GM23248 (cell line): ENCODE measurements around the gene CCBE1. TPM values are rescaled to one million over a fixed set of nuclear protein-coding genes. Genes with fewer than 3 reads are reported as not detected.

Source experiments
- DNase-seq: peaks from one replicate; pipeline ENCODE4 v3.0.0-alpha.2; 2015
- H2AFZ ChIP-seq: fragments of 200-600 bp; sonication (generic); 2 replicates; pipeline ENCODE4 v1.6.1; 2016; ENCODE audit warnings: antibody characterized with exemption
- H3F3A ChIP-seq: fragments of 200-600 bp; sonication (generic); 2 replicates; pipeline ENCODE4 v1.6.1; 2016; ENCODE audit warnings: mild to moderate bottlenecking, antibody characterized with exemption, mixed run types; ENCODE audit not compliant: insufficient read depth
- H3K27ac ChIP-seq: fragments of 200-600 bp; sonication (generic); 2 replicates; pipeline ENCODE4 v1.5.1; 2016; ENCODE audit warnings: mild to moderate bottlenecking
- H3K27me3 ChIP-seq: fragments of 200-600 bp; sonication (generic); replicated peaks from 2 replicates; pipeline ENCODE4 v1.6.1; 2016; ENCODE audit warnings: mild to moderate bottlenecking; ENCODE audit not compliant: insufficient read depth
- H3K36me3 ChIP-seq: fragments of 200-600 bp; sonication (generic); 2 replicates; pipeline ENCODE4 v1.6.1; 2016; ENCODE audit warnings: low read depth, mild to moderate bottlenecking
- H3K4me1 ChIP-seq: fragments of 200-600 bp; sonication (generic); 2 replicates; pipeline ENCODE4 v1.6.1; 2016; ENCODE audit warnings: mild to moderate bottlenecking; ENCODE audit not compliant: insufficient read depth
- H3K4me2 ChIP-seq: fragments of 200-600 bp; sonication (generic); one replicate; pipeline ENCODE4 v1.6.1; 2016; ENCODE audit warnings: mild to moderate bottlenecking; ENCODE audit not compliant: unreplicated experiment
- H3K4me3 ChIP-seq: fragments of 200-600 bp; sonication (generic); 2 replicates; pipeline ENCODE4 v1.5.1; 2016; ENCODE audit warnings: mild to moderate bottlenecking
- H3K79me2 ChIP-seq: fragments of 200-600 bp; sonication (generic); 2 replicates; pipeline ENCODE4 v1.6.1; 2016; ENCODE audit warnings: mild to moderate bottlenecking; ENCODE audit not compliant: insufficient read depth
- H3K9ac ChIP-seq: fragments of 200-600 bp; sonication (generic); 2 replicates; pipeline ENCODE4 v1.6.1; 2016; ENCODE audit warnings: mild to moderate bottlenecking
- H3K9me2 ChIP-seq: fragments of 200-600 bp; sonication (generic); 2 replicates; pipeline ENCODE4 v1.6.1; 2016; ENCODE audit warnings: mixed run types, mild to moderate bottlenecking, moderate library complexity; ENCODE audit not compliant: insufficient read depth
- H3K9me3 ChIP-seq: fragments of 200-600 bp; sonication (generic); one replicate; pipeline ENCODE4 v1.6.1; 2017; ENCODE audit warnings: low read depth
- H4K20me1 ChIP-seq: fragments of 200-600 bp; sonication (generic); 2 replicates; pipeline ENCODE4 v1.6.0; 2016; ENCODE audit not compliant: insufficient read depth
- EZH2 ChIP-seq: fragments of 200-600 bp; sonication (generic); IDR thresholded peaks from 2 replicates; pipeline ENCODE4 v1.6.1; 2018; ENCODE audit warnings: antibody characterized with exemption, mild to moderate bottlenecking; ENCODE audit not compliant: insufficient read depth, poor library complexity, severe bottlenecking
- EZH2phosphoT487 ChIP-seq: fragments of 200-600 bp; sonication (generic); IDR thresholded peaks from 2 replicates; pipeline ENCODE4 v1.6.1; 2018; ENCODE audit warnings: antibody characterized with exemption, moderate library complexity, mild to moderate bottlenecking, low read depth; ENCODE audit not compliant: insufficient read depth
- WGBS, 2 experiments: methylation state at CpG; one replicate each; pipeline ENCODE4 v1.1.6; 2015 to 2017; ENCODE audit warnings: low lambda C conversion rate in 2 of 2, low coverage in 1 of 2; ENCODE audit errors: missing lambda C conversion rate in 2 of 2; 5-methylcytosine and 5-hydroxymethylcytosine counted together
- in situ Hi-C: fragments of 300-500 bp; cut with MboI; formaldehyde crosslinking; loops from 2 replicates; pipeline ENCODE4 v1.15.0; 2020
- polyA plus RNA-seq: library from polyadenylated mRNA; unstranded; fragments of >200 nt; fragmentation: Nextera tagmentation; extraction: Ambion mirVana; gene quantifications from 2 replicates; pipeline ENCODE4 v1.2.1, GENCODE V29; 2016
- total RNA-seq: library from RNA; depleted of rRNA; stranded (reverse); fragments of >200 nt; shearing (Covaris generic); gene quantifications from 2 replicates; pipeline ENCODE4 v1.2.3, GENCODE V29; 2014

CCBE1 gene
- total and polyA plus RNA-seq, 2 experiments from 2014 or later: 16.6 to 33.6 TPM

GRCh38 chr18:59514203-59514602, 183.0 kb downstream of the CCBE1 start:
- H3F3A ChIP-seq: peaks cover 8% of the 10 kb centered on the region; the same call in 1 of the 2 replicates
- H4K20me1 ChIP-seq: no peaks in the 10 kb centered on the region; the same call in 1 of the 2 replicates
- no peaks in the 10 kb centered on the region for H3K9me3 ChIP-seq
- no peaks in the 10 kb centered on the region for H3K9me2 ChIP-seq
- in situ Hi-C loops: no loop called here
- H3K4me2 ChIP-seq: peak overlapping the region; percentile 40
- no peak overlapping the region for H3K9ac ChIP-seq
- TF ChIP-seq EZH2 (no peak), EZH2phosphoT487 (no peak)
- no peaks in the 10 kb centered on the region for H3K79me2 ChIP-seq
- peak; percentile 59 for DNase-seq
- no peak overlapping the region for H3K4me3 ChIP-seq
- H3K36me3 ChIP-seq: no peaks in the 10 kb centered on the region
- H3K4me1 ChIP-seq: peaks cover 16% of the 10 kb centered on the region; the same call in 1 of the 2 replicates
- H3K27me3 ChIP-seq: peaks cover 9% of the 10 kb centered on the region; the same call in 1 of the 2 replicates
- WGBS, 2 experiments: 15 to 18% methylated on average over 13 of the region's 13 CpGs
- no peak overlapping the region for H3K27ac ChIP-seq
- H2AFZ ChIP-seq: no peak overlapping the region

GRCh38 chr18:59512025-59512755, 185.0 kb downstream of the CCBE1 start:
- WGBS, 2 experiments: 81 to 85% methylated on average over 7 of the region's 7 CpGs
- in situ Hi-C loops: no loop called here
- Histone ChIP-seq H3K79me2 (no peaks in the 10 kb centered on the region), H3K27me3 (peaks cover 9% of the 10 kb centered on the region; the same call in 1 of the 2 replicates), H3F3A (peaks cover 3% of the 10 kb centered on the region; the same call in 1 of the 2 replicates), H2AFZ (no peak overlapping the region), H3K4me2 (no peak overlapping the region), H3K9ac (no peak overlapping the region), H3K9me3 (no peaks in the 10 kb centered on the region), H3K27ac (no peak overlapping the region), H3K4me1 (peaks cover 19% of the 10 kb centered on the region; the same call in 1 of the 2 replicates), H4K20me1 (no peaks in the 10 kb centered on the region; the same call in 1 of the 2 replicates), H3K36me3 (no peaks in the 10 kb centered on the region), H3K4me3 (no peak overlapping the region), H3K9me2 (no peaks in the 10 kb centered on the region)
- no peak for TF ChIP-seq EZH2phosphoT487
- TF ChIP-seq EZH2: no peak
- DNase-seq: no peak

DNA sequence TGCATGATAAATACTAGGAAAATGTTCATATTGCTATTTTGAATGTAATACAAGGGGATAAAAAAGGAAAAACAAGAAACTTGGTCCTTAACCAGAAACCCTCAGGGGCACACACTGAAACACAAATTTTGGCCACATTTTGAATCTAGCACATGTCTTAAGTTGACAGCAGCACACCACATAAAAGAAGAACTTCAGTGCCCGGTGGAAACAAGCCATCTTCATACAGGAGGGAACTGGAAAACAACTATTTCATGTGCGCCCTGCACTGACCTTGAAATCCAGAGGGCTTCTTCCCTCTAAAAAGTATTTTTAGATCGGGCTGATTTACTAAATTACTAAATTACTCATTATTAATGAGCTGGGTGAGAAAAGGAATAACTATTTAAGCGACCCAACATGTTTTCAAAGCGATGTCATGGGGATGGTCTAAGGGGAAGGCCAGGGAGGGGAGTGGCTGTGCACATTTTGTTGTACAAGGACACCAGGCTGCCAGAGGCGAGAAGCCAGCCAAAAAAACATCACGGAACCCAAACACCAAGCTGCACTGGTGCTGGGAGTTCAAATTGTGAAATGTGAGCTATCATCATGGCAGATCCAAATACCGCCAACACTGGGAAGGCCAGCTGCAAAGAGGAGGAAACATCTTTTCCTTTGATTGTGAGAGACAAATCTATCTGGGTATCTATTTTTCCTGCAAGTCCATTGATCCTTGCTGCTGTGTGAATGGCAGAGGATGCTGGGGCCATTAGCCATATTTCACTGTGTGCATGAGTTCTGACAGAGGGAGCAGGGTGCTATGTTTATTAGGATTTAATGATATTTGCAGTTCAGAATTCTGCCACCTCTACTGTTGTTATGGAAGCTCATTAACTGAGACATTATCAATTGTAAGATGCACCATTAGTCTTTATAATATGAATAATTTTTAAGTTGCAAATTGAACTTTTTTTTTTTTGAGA, 187.5 kb downstream of the CCBE1 start:
- Histone ChIP-seq H3K36me3 (no peaks in the 10 kb centered on the region), H3K27ac (no peak overlapping the region), H3K4me1 (peaks cover 17% of the 10 kb centered on the region), H3K79me2 (no peaks in the 10 kb centered on the region), H3F3A (peaks cover under 1% of the 10 kb centered on the region; the same call in 1 of the 2 replicates), H3K4me2 (no peak overlapping the region), H4K20me1 (no peaks in the 10 kb centered on the region; the same call in 1 of the 2 replicates), H2AFZ (no peak overlapping the region), H3K9me3 (no peaks in the 10 kb centered on the region), H3K4me3 (no peak overlapping the region), H3K9ac (no peak overlapping the region), H3K9me2 (no peaks in the 10 kb centered on the region), H3K27me3 (peaks cover 2% of the 10 kb centered on the region; the same call in 1 of the 2 replicates)
- TF ChIP-seq EZH2phosphoT487 (no peak), EZH2 (no peak)
- in situ Hi-C loops: no loop called here
- WGBS, 2 experiments: 59 to 60% methylated on average over 8 of the region's 8 CpGs
- no peak for DNase-seq

GRCh38 chr18:59505356-59505755, 191.9 kb downstream of the CCBE1 start:
- no peak for TF ChIP-seq EZH2phosphoT487
- in situ Hi-C loops: no loop called here
- no peak overlapping the region for H3K9ac ChIP-seq
- no peaks in the 10 kb centered on the region for H3K9me2 ChIP-seq
- H3K79me2 ChIP-seq: no peaks in the 10 kb centered on the region
- no peak overlapping the region for H2AFZ ChIP-seq
- H3K4me2 ChIP-seq: no peak overlapping the region
- no peaks in the 10 kb centered on the region; the same call in 1 of the 2 replicates for H3K27me3 ChIP-seq
- DNase-seq: no peak
- no peaks in the 10 kb centered on the region for H3K36me3 ChIP-seq
- H3K4me1 ChIP-seq: peaks cover 29% of the 10 kb centered on the region
- H3K27ac ChIP-seq: no peak overlapping the region
- H3K9me3 ChIP-seq: no peaks in the 10 kb centered on the region
- no peak overlapping the region for H3K4me3 ChIP-seq
- no peaks in the 10 kb centered on the region for H4K20me1 ChIP-seq
- peaks cover 18% of the 10 kb centered on the region for H3F3A ChIP-seq
